GM21515 (cell line): Measurements from ENCODE around the gene TMEM107.
A peak's percentile ranks its signal among the peaks of the same experiment; 100 is the strongest.

Experiments
- ATAC-seq: cut with Tn5 transposase; IDR thresholded peaks from one replicate; pipeline ENCODE4 v1.9.1; 2021; ENCODE audit not compliant: unreplicated experiment

TMEM107 gene

DNA sequence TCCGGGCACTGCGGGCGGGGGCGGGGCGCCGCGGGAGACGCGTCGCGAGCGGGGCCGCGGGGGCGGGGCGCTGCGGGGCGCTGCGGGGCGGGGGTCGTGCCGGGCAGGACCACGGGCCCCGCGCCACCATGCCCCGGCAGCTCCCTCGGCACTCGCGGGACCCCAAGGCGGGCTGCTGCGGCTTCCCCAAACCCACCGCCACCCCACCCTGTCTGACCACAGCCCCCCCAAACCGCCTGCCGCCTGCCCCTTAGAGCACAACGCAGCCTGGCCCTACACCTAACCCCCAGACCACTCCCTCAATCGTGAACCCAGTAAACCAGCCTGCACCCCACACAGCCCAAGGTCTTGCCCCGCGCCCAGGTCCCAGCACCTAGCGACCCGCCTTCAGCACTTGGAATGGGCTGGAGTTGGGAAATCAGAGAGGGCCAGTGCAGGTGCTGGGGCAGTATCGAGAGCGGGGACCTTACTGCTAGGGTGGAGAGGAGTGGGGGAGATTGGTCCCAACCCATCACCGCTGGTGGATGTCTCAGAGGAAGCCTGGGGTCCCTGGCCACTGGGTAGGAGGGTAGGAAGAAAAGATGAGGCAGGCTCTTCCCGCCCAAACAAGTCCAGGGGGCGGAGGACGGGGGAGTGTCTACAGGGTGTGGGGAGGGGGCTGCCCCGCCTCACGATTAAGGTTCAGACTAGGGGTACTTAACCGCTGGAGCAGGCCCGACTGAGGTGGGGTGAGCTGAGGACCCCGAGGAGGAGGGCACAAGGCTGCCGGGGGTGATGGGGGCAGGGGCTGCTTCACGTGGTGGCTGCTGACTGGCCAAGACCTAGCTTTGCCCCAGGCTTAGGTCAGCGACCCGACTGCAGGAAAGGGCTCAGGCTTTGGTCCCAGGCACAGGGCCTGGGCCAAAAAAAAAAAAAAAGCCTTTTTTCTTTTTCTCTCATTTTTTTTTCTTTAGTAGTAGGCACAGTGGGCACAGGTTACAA, 12.9 kb downstream of the TMEM107 start:
- ATAC-seq, result peak; percentile 4

DNA sequence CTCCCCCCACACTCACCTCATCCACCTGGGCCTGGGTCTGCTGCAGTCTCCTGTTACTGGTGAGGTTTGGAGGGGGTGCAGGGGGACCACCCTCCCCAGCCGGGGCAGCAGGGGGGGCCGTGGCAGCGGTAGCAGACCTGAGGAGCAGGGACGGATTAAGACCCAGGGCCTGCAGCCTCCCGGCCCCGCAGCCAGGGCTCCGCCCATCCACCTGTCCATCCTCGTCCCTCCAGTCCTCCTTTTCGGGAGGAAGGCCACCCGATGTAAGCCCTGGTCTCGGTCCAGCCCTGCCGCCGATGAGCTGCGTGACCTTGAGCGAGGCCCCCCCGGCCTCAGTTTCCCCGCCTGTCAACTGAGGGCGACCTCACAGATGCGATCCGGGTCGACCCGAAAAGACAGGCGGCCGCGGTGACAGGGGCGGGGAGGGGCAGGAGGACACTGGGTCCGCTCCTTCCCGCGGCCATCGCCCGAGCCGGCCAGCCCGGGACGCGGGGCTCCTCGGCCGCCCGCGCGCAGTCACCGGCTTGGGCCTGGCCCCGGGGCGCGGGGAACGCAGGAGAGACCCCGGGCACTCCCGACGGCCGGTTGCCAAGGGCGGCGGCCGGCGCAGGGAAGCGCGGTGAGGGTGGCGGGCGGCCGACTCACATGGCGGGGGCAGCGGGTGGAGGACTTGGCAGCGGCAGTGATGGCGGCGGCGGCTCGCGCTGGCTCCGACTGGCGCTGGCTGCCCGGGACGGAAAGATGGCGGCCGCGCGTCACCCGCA, 13.8 kb downstream of the TMEM107 start, which contains the start of gene VAMP2:
VAMP2 (minus strand) TSS at position 716 of the 764 bp plus-strand sequence; CDS start at position 647, 69 bp downstream.
- ATAC-seq, result peak; percentile 40

DNA sequence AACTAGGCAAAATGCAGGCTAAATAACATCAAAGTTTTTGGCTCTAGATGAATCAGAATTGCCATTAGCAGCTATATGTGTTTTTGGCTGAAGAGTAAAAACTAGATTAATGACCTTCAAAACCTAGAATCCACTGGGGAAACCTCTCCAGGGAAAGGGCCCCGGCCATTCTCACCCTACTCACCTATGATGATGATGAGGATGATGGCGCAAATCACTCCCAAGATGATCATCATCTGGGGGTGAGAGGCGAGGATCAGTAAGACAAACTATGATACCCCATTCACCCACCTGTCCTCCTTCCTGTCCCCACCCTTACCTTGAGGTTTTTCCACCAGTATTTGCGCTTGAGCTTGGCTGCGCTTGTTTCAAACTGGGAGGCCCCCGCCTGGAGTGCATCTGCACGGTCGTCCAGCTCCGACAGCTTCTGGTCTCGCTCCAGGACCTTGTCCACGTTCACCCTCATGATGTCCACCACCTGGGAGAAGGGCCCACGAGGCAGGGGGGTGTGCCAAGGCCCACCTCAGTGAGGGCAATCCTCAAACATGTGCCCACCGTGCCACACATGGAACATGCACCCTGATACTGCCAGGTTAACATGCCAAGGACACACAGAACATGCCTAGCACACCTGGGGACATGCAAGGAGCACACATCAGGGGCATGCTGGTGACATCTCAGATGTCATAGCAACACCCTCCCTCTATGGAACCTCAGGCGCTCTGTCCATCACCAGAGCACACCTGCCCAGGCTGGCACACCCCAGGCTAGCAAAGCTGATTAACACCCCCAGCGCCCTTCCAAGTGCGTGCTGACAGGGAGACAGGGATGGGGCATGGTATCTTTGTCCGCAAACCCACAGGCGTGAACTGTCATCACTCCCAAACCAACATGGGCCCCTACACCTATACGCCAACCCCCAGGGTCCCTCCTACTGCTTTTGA, 14.6 kb downstream of the TMEM107 start:
- ATAC-seq, result no peak

DNA sequence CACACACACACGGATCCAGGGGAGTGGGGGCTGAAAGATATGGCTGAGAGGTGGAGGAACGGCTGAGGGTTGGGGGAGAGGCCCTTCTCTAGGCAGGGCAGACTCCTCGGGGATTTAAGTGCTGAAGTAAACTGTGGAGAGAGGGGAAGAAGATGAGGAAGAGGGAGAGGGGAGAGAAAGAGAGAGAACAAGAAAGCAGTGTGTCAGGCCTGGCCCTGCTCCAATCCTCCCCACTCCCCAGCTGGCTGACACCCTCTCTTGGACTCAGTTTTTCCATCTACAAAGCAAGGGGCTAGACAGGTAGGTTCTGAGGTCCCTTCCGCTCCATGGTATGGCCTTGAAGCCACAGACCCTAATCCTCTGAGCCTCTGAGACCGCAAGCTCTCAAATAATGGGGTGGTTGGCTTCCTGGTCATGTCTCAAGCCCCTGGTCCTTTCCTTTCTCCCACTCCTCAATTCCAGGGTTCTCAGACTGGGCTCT, 15.4 kb downstream of the TMEM107 start:
- no peak for ATAC-seq

DNA sequence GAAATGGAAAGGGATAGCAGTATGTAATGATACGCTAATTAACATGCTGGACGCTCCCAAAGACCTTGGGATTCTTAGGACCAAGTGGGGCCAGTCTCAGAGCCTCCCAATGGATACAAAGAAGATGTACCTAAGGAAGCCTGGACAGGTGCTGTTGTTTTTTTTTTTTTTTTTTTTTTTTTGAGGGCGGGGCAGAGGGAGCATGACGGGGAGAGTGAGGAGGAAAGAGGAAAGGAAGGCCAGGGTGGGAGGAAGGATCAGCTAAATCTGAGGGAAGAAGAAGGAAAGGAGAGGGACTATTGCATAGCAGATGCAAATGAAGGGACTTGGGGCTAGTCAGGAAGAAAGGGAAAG, 16.0 kb downstream of the TMEM107 start:
- no peak for ATAC-seq

DNA sequence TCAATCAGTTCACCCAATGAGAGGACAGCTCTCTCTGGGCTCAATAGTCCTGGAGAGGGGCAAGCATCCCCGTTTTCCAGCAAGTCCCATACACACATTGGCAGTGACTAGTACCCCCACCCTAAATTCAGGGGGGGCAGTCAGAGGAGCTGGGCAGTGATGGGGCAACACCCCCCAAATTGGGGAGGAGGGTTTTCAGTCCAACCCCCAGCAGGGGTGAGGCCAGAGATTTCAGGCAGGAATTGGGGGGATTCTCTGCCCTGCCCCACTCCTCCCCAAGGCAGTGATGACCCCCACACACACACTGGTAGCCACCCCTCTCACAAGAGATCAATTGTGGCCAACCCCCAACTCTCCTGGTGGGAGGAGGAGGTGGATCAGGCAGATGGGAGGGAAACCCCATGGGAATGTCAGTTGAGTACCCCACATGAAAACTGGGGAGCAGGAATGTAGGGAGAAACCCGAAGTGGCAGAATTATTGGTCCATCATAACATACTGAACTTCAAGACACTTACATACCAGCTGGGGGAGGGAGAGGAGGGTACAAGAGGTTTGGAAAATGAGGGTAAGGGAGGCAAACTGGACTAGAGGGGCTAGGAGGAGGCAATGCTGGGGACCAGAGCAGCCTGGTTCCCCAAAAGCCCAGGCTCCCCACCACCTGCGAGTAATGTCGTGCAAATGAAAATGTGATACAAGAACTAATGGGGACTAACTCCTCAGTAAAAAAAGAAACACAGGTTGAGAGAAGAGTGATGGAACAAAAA, 16.5 kb downstream of the TMEM107 start:
- no peak for ATAC-seq

DNA sequence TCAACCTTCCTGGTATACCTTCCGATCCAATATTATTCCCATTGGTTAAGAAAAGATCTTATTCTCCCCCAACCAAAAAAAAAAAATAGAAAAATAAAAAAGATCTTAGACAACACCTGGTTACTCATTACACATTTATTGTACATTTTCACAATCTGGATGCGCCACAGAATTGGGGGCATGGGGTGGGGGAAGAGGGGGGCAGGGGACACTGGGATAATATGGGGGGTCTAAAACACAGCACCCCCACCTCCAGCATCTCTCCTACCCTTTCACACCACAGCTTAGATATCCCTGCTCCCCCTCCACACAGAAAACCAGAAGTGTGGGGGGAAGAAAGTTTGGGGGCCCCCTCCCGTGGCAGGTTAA, 17.2 kb downstream of the TMEM107 start:
- no peak for ATAC-seq

DNA sequence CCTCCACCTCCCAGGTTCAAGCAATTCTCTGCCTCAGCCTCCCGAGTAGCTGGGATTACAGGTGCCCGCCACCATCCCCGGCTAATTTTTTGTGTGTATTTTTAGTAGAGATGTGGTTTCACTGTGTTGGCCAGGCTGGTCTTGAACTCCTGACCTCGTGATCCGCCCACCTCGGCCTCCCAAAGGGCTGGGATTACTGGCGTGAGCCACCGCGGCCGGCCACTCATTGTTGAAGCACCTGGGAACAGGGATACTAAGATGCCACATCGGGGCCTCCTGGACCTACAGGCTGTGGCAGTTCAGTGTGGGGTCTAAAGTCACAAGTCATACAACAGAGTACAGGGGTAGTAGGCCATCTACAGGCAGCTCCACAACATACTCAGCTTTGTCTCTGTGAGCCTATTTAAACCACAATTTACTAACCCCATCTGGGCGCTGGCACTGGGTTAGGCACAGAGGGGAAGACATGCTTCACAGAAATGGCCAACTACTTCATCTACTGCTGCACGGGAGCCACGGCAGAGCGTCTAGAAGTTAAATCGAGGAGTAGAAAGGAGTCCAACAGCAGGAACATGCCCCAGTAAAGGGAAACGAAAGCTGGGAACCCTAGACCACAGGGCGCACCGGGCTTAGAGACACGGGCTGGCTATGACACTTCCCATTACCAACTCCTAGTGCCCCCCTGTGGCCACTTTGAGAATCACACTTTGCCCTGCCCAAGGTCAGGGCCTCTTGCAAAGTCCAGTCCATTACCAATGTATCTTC, 17.7 kb downstream of the TMEM107 start:
- ATAC-seq, result no peak

DNA sequence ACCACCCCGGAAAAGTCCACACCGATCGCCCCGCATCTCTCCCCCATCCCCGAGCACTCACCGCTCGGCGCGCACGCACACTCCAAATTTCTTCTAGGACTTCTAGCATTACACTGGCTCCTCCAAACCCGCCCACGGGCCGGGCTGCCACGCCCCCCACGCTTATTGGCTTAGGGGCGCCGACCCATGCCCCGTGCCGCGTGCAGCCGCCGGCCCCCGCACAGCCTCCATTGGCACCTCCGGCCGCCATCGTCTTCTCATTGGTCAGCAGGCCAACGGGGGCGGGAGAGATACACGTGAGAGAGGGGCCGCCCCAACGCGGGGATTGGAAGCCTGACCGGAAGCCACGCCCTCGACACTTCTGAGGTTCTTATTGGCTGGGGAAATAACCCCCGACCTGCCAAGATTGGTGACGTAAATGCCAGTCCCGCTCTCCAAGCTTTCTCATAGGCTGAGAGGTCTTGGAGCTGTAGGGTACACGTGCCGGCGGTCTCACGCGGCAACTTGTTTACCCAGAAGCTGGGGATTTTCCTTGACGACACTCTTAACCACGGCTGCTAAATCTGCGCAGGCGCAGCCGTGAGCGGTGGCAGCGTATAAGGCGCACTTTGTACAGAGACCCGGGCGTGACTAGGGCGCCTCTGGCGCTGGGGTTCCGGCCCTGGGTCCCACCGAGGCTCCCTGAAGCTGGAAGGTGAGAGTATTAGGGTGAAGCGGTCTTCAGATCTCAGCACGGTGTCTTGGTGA, 19.8 kb downstream of the TMEM107 start:
- ATAC-seq, result peak; percentile 73

DNA sequence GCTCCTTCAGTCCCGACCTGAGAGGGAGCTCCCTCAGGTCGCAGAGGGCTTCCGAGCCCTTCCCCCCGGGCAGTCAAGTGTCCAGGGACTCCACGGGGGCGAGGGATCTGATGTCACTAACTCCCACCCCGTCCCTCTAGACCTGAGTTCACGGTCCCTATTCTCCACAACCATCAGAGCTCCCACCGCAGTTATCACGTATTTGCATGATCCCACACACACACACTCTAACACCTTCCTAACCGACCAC, 20.3 kb downstream of the TMEM107 start:
- no peak for ATAC-seq

DNA sequence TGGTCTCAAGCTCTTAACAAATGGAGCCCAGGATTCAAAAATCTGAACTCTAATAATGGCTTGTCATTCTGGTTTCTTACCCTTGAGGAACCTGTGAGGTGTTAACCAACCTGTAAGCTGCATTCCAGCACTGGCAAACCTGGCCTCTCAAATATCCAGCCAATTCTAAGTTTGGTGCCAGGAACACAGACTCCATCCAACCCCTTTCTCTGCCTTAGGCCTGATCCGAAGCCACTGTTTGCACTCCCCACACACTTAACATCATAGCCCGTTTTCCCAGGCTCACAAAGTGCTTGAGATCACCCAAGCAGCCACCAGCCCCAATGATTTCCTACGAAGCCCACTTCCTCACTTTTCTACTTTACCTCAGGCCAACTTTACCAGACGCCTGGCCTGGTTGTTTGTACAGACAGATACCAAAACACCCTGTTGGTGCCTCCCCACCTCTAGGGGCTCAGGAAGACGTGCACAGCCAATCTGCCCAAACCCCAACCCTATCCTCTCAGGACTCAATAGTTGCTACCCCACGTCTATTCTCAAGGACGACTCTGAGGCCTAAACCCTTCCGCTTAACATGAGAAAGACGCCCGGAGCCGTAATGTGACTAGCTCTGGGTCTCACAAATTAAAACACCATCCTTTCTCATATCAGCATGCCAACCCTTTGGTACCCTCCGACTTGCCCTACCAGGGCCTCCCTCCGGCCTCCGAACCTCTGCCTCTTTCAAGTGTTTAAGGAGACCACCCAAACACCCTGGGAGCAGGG, 20.8 kb downstream of the TMEM107 start:
- ATAC-seq, result no peak

DNA sequence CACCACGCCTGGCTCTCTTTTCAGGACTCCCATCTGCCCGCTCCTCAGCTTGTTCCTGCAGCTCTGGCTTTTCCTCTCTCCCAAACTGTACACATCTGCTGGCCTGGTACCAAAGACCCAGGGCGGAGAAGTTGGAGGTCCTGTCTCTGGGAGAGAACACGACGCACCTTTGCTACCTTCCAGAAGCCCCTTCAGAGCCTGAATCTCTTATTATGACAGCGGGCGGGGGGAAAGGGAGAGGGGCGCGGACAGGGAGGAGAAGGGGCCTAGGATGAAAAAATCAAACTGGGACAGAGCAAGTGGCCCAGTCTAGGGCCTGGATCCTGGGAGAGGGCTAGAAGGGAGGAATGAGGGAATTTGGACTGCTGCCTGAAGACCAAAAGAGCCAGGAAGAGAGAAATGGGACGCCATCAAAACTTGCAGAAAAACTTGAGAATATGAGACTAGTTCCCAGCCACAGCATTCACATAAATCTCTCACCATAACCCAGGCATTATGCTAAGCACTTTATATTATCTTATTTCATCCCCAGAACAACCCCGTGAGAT, 21.5 kb downstream of the TMEM107 start:
- no peak for ATAC-seq

DNA sequence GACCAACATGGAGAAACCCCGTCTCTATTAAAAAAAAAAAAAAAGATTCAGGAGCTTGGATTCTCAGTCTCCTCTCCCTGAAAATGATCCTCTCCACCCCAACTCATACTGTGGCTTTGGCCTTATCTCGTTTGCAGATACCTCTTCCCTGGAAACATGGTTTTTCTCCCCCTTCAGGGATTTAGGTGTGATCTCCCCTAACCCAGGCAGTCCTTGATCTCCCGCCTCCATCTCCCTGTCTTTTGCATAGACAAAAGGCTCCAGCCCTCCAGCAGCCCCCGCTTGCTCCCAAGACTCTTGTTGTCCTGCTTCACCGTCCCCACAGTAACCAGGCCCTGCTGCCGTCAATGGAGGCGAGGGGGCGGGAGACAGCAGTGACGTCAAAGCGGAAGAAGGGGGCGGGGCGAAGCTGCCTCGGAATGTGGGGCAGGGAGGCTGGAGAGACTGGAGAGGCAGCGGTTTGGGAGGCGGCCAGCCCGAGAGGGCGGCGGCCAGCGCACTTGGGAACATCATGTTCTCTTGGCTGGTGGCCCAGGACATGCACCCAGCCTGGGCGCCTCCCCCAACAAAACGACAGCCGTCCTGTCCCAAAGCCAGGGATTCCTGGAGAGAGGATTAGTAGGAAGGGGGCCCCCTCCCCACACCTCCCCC, 22.1 kb downstream of the TMEM107 start:
- no peak for ATAC-seq

DNA sequence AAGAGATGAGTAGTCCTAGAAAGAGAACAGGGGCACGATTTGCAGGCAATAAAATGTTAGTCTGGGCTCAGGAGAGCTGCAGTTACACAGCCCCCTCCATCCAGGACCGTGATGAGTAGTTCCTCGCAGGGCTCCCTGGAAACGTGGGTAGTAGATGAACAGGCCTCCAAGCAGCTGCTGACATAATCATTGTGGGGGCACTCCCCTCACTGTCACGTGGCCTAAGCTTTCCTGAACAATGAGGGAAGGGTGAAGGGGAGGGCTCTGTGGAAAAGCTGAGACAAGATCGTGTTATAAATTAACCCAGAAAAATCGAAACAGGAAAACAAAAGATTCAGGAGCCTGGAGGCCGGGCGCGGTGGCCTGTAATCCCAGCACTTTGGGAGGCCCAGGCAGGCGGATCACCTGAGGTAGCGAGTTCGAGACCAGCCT, 22.6 kb downstream of the TMEM107 start:
- no peak for ATAC-seq

DNA sequence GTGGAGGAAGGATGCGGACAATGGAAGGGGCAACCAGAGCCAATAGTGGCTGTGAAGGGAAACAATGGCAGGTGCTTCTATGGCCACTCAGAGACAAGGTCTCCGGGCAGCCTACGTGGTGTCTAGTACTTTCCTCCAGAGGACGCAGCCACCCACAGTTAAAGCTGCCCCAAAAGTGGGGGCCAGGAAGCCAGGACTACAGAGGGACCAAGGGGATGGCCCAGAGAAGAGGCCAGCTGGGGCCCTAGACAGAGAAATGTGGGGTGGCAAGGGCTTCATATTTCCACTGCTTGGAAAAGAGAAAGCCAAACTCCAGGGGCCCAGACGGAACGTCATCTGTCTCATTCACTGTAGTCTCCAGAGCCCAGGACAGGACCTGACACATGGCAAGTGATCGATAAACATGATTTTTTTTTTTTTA, 23.1 kb downstream of the TMEM107 start:
- no peak for ATAC-seq

DNA sequence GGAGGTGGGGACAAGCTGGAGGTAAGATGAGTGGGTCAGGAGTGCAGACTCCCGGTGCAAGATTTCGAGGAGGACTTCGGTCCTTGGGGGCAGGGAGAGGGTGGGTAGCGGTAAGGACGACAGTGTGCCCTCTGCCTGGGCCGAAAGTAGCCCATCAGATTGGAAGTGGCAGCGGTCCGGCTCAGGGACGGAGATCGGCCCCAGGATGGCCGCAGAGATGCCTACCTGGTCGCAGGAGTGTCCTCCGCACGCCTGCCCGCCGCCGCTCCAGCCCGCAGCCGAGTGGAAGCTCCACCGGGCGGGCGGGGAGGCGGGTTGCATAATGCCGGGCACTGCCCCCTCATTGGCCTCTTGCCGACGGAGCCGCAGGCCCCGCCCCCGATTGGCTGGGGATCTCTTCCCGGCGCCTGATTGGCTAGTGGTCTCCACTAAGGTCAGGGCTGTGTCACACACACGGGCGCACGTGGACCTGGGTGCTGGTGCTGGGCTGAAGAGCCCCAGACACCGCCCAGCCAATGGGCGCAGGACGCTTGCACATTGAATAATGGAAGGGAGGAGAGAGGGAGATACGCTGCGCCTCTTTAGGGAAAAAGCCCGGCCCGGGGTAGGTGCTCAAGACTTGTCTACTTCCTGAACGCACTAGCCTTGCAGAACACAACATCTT, 23.9 kb downstream of the TMEM107 start, which contains the start of gene PER1:
PER1 (minus strand) TSS at position 293 of the 664 bp plus-strand sequence. CDS start 1,698 bp downstream, outside the sequence.
- ATAC-seq, result no peak
